Mammary epithelial cell (primary cell): ENCODE measurements around the gene CEP83.

ENCODE experiments used
- CTCF ChIP-seq, 2 donors: IDR thresholded peaks in 1 of 2; conservative IDR thresholded peaks in 1 of 2; 2 replicates each; pipeline ENCODE4 v1.5.1; 2011 to 2012; ENCODE audit warnings: inconsistent platforms in 2 of 2, low read length in 2 of 2, mild to moderate bottlenecking in 2 of 2, control low read depth in 1 of 2, low read depth in 1 of 2; ENCODE audit not compliant: insufficient read depth in 1 of 2; ENCODE audit errors: extremely low read depth in 1 of 2
- EZH2 ChIP-seq: IDR thresholded peaks from 2 replicates; pipeline ENCODE4 v1.6.1; 2012; ENCODE audit warnings: low read length, inconsistent platforms, borderline replicate concordance

- TF ChIP-seq EZH2 (no peak), CTCF (conservative IDR thresholded peaks at IDR 0.05 in 1 of 2, IDR thresholded peaks at IDR 0.05 in 1 of 2; ENCODE audit: extremely low read depth in 1 of 2, insufficient read depth in 1 of 2, low read depth in 1 of 2, low read length in 2 of 2) (no peak)
Measured at GRCh38 chr12:94272280-94272679, 187.4 kb downstream of the CEP83 start.
